Measurements from ENCODE around the gene ZNF436.

ZNF436 gene

GRCh38 chr1:23344987-23345472 is 24.6 kb downstream of the ZNF436 start:
- H3K36me3 ChIP-seq (ENCODE audit: low read length) = peaks cover 14% of the 10 kb centered on the region
- H3K27ac ChIP-seq (ENCODE audit: low read depth, low read length) = peak overlapping the region; percentile 68
- peak overlapping the region; percentile 63 for H3K4me3 ChIP-seq (ENCODE audit: insufficient read depth, low read length, poor library complexity, severe bottlenecking)
- H3K79me2 ChIP-seq (ENCODE audit: insufficient read depth, low read length) = peaks cover 41% of the 10 kb centered on the region
- H3K9me2 ChIP-seq (replicated peaks; ENCODE audit: insufficient read depth, low read length) = no peaks in the 10 kb centered on the region
- H3K4me2 ChIP-seq (ENCODE audit: low read depth, low read length, poor library complexity, severe bottlenecking) = peak overlapping the region; percentile 98
- TF ChIP-seq CTCF (IDR thresholded peaks at IDR 0.05; ENCODE audit: insufficient read depth, low read length, poor library complexity, severe bottlenecking) = no peak
- no peak for TF ChIP-seq EZH2phosphoT487 (conservative IDR thresholded peaks at IDR 0.05; ENCODE audit: low read length)
- H3K27me3 ChIP-seq (ENCODE audit: low read length) = no peaks in the 10 kb centered on the region
- H3F3A ChIP-seq (ENCODE audit: insufficient read depth) = no peaks in the 10 kb centered on the region
- H3K9ac ChIP-seq (ENCODE audit: low read length) = peak overlapping the region; percentile 91
- peak overlapping the region; percentile 98 for H2AFZ ChIP-seq (ENCODE audit: low read depth, low read length, severe bottlenecking)
- no peaks in the 10 kb centered on the region for H3K9me3 ChIP-seq (ENCODE audit: insufficient read depth, low read length)
- H4K20me1 ChIP-seq (ENCODE audit: low read depth, low read length) = peaks cover 32% of the 10 kb centered on the region

- H3K4me2 ChIP-seq (ENCODE audit: low read depth, low read length, poor library complexity, severe bottlenecking) = peak within 1 kb of the TSS; percentile 98
- TF ChIP-seq CTCF (IDR thresholded peaks at IDR 0.05; ENCODE audit: insufficient read depth, low read length, poor library complexity, severe bottlenecking) (no peak), EZH2phosphoT487 (conservative IDR thresholded peaks at IDR 0.05; ENCODE audit: low read length) (no peak)
- H3K27me3 ChIP-seq (ENCODE audit: low read length) = no peaks in the 10 kb centered on the region
- peak within 1 kb of the TSS; percentile 80 for H3K27ac ChIP-seq (ENCODE audit: low read depth, low read length)
- H3K9me3 ChIP-seq (ENCODE audit: insufficient read depth, low read length) = no peaks in the 10 kb centered on the region
- 0 out of 2 replicates have a peak, but pooled peaks cover 1% of the 10 kb centered on the region for H3F3A ChIP-seq (ENCODE audit: insufficient read depth)
- peaks cover 39% of the 10 kb centered on the region for H4K20me1 ChIP-seq (ENCODE audit: low read depth, low read length)
- H3K36me3 ChIP-seq (ENCODE audit: low read length) = peaks cover 19% of the 10 kb centered on the region
- H2AFZ ChIP-seq (ENCODE audit: low read depth, low read length, severe bottlenecking) = peak within 1 kb of the TSS; percentile 98
- H3K79me2 ChIP-seq (ENCODE audit: insufficient read depth, low read length) = peaks cover 48% of the 10 kb centered on the region
- peak within 1 kb of the TSS; percentile 91 for H3K9ac ChIP-seq (ENCODE audit: low read length)
- H3K4me3 ChIP-seq (ENCODE audit: insufficient read depth, low read length, poor library complexity, severe bottlenecking) = peak within 1 kb of the TSS; percentile 98
- H3K9me2 ChIP-seq (replicated peaks; ENCODE audit: insufficient read depth, low read length) = no peaks in the 10 kb centered on the region
Observed at GRCh38 chr1:23344111-23344986, 25.3 kb downstream of the ZNF436 start, which contains the start of gene HNRNPR. Gene HNRNPR (minus strand): TSS chr1:23344284. CDS start chr1:23341008, 3,276 bp downstream.

GRCh38 chr1:23343221-23344110 is 26.2 kb downstream of the ZNF436 start:
- Histone ChIP-seq H3K4me3 (ENCODE audit: insufficient read depth, low read length, poor library complexity, severe bottlenecking) (peak overlapping the region; percentile 98), H3K27ac (ENCODE audit: low read depth, low read length) (peak overlapping the region; percentile 80), H3K9me3 (ENCODE audit: insufficient read depth, low read length) (no peaks in the 10 kb centered on the region), H3K36me3 (ENCODE audit: low read length) (peaks cover 21% of the 10 kb centered on the region), H3K9ac (ENCODE audit: low read length) (peak overlapping the region; percentile 91), H3K9me2 (replicated peaks; ENCODE audit: insufficient read depth, low read length) (no peaks in the 10 kb centered on the region), H3K27me3 (ENCODE audit: low read length) (no peaks in the 10 kb centered on the region), H3F3A (ENCODE audit: insufficient read depth) (peaks cover 6% of the 10 kb centered on the region; the same call in 1 of the 2 replicates), H2AFZ (ENCODE audit: low read depth, low read length, severe bottlenecking) (peak overlapping the region; percentile 29), H4K20me1 (ENCODE audit: low read depth, low read length) (peaks cover 48% of the 10 kb centered on the region), H3K79me2 (ENCODE audit: insufficient read depth, low read length) (peaks cover 56% of the 10 kb centered on the region), H3K4me2 (ENCODE audit: low read depth, low read length, poor library complexity, severe bottlenecking) (peak overlapping the region; percentile 79)
- no peak for TF ChIP-seq CTCF (IDR thresholded peaks at IDR 0.05; ENCODE audit: insufficient read depth, low read length, poor library complexity, severe bottlenecking)
- no peak for TF ChIP-seq EZH2phosphoT487 (conservative IDR thresholded peaks at IDR 0.05; ENCODE audit: low read length)
